HG03039 (cell line): ENCODE results near the gene SFXN3.

Source experiments
- ATAC-seq: cut with Tn5 transposase; IDR thresholded peaks from one replicate; pipeline ENCODE4 v1.9.1; 2021; ENCODE audit warnings: mild to moderate bottlenecking, moderate library complexity; ENCODE audit not compliant: unreplicated experiment

The SFXN3 gene

DNA sequence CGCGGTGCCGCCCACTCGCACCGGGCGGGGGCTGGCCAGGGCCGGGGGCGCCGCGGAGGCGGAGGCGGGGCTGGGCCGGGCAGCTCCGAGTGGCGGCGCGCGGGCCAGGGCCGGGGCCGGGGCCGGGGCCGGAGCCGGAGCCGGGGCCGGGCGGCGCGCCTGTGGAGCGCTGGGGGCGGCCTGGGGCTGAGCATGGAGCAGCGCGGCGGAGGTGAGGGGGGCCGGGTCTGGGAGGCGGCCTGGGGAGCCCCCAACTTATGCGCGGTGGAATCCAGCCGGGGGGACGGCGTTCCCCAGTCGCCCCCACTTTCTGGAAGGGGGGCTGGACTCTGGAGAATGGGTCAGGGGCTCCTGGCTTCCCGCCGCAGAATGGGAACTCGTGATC is 31.3 kb upstream of the SFXN3 start, which contains the start of gene LZTS2:
LZTS2 (plus strand) TSS at position 67 of the 385 bp plus-strand sequence. CDS start 2,731 bp downstream, outside the sequence.
- no peak for ATAC-seq

DNA sequence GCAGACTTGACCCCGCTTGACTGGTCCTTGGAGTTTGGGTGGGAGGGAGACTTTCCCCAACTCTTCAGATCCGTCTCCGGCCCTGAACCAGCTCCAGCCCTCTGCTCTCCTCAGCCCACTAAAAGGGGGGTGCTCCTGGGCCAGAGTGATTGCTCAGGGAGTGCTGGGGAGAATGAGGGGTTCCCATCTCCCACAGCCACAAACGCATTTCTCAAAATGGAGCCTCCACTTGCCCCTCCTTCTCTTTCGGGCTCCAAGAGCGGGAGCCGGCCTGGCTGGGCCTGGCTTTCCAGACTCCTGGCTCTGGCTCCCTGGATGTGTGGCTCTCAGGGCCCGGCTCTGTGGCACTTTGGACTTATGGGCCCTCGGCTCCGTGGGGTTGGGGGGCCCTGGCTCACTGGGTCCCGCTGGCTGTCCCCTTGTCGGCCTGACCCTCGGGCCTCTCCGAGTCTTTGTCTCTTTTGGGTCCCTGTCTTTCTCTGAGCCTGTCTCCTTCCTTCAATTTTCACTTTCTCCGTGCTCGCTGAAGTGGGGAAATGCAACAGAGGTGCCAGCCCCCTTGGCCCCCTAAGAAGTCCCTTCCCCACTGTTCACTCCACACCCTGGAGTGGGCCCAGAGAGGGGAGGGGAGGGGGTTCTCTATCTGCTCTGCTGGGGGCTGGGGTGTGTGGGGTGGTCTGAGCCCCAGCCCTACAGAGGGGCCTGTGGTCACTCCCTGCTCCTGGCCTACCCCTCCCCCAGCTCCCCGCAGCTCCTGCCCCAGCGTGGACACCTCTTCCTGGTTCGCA is 30.7 kb upstream of the SFXN3 start:
- ATAC-seq, result no peak

DNA sequence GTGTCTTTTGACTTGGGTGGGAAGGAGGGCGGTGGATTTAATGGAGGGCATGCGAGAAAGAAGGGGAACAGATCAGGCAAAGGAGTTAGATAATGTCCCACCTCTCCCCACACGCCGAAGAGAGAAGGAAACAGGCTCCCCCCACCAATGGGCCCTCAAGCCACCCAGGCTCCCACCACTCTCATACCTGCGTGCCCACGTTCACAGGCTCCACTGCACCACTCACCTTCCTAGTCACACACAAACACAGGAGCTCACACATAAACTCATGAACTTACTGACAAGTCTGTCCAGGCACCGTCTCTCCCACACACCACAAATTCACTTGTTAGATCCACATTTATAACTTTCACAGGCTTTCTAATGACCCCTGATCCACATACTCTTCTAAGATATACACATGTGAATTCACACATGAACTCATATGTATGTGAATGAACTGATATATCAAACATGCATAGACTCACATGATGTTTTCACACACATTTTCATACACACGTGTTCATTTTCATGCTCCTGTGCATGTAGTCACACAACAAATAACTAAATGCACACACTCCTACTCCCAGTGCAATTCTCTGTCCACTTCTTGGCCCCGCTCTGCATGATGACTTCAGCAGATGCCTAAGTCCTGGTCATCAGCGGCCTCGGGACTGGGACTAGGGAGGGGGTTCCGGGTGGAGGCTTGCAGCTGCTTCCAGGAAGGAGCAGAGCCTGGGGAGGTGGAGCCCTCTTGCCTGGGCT is 29.9 kb upstream of the SFXN3 start:
- no peak for ATAC-seq

DNA sequence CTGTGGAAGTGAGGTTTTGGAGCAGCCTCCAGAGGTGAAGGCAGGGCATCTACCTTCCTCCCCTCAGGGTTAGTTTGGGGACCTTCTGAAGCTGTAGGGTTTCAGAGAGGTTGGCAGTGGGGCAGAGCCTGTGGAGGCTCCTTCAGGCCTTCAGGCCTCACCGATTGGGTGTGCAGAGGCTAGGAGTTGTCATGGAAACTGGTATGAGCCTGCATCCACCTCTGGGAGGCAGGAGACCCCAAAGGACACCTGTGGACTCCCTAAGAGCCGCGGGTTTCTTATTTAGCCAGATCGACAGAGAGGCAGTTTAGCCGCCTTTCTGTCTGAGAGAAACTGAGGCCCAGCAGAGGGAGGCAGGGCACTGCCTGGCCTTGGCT is 29.4 kb upstream of the SFXN3 start:
- ATAC-seq, result no peak

DNA sequence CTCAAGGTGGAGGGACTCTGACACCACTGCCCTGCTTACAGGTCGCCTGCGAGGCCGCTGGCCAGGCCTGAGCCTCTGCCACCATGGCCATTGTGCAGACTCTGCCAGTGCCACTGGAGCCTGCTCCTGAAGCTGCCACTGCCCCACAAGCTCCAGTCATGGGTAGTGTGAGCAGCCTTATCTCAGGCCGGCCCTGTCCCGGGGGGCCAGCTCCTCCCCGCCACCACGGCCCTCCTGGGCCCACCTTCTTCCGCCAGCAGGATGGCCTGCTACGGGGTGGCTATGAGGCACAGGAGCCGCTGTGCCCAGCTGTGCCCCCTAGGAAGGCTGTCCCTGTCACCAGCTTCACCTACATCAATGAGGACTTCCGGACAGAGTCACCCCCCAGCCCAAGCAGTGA is 28.6 kb upstream of the SFXN3 start:
- no peak for ATAC-seq

DNA sequence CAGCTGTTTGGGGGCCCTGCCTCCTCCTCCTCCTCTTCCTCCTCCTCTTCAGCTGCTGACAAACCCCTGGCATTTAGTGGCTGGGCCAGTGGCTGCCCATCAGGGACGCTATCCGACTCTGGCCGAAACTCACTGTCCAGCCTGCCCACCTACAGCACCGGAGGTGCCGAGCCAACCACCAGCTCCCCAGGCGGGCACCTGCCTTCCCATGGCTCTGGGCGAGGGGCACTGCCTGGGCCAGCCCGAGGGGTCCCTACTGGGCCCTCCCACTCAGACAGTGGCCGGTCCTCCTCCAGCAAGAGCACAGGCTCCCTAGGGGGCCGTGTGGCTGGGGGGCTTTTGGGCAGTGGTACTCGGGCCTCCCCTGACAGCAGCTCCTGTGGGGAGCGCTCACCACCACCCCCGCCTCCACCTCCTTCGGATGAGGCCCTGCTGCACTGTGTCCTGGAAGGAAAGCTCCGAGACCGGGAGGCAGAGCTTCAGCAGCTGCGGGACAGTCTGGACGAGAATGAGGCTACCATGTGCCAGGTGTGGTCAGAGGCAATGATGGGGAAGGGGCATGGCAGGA is 27.3 kb upstream of the SFXN3 start:
- ATAC-seq, result no peak

DNA sequence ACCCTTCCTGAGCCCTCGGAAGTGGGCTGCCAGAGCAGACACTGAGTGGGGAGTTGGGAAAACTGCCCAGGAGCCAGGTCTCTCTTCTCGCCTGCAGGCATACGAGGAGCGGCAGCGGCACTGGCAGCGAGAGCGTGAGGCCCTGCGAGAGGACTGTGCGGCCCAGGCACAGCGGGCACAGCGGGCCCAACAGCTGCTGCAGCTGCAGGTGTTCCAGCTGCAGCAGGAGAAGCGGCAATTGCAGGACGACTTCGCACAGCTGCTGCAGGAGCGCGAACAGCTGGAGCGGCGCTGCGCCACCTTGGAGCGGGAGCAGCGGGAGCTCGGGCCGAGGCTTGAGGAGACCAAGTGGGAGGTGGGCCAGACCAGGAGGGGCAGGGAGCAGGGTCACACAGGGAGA is 25.7 kb upstream of the SFXN3 start:
- no peak for ATAC-seq

DNA sequence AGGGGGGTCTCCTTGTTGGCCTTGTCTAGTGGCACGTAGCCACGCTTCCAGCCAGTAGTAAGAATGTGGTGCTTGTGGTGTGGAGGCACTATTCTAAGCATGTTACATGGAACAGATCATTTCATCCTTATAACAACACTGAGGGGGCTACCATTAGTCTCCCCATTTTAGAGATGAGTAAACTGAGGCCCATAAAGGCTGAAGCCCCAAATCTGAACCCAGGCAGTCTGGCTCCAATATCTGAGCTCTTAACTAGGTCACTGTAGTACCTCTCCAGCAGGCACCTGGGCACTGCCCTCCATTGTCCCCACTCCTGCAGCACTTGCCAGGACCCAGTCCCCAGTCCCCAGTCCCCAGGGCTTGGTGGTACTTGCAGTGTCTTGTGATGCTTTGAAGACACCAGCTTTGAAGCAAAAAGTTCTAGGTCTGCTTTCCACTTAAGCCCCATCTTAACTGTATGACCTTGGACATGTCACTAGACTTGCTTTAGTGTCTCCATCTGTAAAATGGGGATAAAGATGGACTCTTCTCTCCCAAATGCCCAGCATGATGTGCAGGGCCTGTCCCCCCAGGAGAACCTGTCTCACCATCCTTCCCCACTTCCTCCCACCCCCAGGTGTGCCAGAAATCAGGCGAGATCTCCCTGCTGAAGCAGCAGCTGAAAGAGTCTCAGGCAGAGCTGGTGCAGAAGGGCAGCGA is 25.0 kb upstream of the SFXN3 start:
- ATAC-seq, result no peak

DNA sequence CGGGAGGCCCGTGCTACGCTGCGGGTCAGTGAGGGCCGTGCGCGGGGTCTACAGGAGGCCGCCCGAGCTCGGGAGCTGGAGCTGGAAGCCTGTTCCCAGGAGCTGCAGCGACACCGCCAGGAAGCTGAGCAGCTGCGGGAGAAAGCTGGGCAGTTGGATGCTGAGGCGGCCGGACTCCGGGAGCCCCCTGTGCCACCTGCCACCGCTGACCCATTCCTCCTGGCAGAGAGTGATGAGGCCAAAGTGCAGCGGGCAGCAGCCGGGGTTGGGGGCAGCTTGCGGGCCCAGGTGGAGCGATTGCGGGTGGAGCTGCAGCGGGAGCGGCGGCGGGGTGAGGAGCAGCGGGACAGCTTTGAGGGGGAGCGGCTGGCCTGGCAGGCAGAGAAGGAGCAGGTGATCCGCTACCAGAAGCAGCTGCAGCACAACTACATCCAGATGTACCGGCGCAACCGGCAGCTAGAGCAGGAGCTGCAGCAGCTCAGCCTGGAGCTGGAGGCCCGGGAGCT is 24.4 kb upstream of the SFXN3 start:
- ATAC-seq, result no peak

DNA sequence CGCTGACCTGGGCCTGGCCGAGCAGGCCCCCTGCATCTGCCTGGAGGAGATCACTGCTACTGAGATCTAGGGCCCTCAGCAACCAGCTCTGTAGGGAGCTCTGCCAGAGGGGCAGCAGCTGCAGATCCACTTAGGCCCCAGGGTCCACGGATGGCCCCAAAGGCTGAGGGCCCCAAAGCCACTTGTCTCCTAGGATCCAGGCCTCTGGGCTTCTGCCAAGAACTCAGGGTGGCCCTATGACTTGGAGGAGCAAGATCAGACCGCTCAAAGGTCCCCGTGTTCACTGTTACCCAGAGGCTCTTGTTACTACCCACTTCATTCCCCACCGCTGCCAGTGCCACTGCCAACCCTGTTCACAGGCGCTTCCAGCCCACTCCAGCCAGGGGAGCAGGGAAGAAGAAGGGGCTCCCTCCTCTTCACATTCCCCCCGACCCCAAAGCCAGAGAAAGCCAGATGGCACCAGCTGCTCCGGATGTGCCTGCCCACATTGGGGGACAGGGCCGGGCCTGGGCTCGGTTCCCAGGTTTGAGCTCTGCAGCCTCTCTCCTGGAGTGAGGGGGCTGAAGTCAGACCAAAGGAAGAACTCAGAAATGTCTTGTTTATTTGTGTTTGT is 23.8 kb upstream of the SFXN3 start:
- no peak for ATAC-seq

DNA sequence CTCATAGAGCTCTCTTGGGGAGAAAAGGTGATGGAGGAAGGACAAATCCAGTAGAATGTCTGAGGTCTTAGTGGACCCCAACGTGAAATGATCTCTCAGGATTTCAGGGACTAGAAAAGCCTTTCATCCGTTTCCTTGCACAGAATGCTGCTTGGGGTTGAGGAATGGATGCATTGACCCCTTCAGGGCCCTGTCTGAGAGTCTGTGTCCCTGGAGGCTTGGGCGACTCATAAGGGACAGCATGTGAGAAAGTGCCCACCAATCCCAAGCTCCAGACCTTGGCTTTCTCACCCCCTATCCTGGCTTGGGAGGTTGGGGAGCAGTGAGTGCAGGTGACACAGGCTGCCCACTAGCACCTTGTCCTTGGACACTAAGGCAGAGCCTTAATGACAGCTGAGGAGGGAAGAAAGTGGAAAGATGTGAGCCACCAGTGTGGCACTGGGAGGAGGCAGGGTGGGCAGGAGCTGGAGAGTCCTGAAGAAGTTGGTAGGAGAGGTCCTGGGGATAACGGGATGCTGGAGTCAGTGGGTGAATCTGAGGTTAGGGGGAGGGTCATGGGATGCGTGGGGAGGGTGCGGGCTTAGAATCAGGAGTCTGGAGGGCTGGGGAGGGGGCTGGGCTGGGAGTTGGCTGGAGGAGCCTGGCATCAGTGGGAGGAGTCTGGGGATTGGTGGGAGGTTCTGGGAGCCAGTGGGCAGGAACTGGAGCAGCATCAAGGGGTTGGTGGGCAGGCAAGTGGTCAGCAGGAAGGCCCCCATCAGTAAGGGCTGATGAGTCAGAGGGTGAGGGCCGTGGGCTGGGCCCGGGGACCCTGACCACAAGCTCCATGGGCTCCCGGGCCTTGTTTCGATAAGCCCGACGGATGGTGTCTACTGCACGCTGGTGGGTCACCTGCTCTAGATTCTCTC is 22.9 kb upstream of the SFXN3 start:
- ATAC-seq, result no peak

DNA sequence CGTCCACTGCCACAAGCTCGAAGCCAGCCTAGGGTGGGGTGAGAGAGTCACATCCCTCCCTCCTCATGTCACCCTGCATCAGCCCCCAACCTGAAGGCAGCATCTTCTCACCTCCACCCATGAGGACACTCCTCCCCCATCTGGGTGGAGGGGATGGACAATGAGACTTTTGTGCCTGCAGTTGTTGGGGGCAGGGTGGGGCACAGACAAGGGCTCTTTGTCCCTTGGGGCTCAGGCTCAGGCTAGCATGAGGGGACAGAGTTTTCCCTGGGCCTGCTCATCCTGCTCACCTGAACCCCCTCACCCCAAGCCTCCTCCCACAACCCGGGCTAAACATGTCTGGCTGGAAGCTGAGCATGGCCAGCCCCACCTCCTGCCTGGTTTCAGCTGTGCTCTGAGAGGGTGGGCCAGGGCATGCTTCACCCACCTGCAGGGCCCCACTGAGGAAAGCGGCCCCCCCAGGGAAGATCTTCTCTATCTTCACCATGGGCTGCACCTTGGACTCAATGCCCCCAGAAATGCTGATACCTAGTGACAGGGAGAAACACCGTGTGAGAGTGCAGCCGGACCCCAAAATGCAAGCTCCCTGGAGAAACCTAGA is 22.1 kb upstream of the SFXN3 start:
- no peak for ATAC-seq

DNA sequence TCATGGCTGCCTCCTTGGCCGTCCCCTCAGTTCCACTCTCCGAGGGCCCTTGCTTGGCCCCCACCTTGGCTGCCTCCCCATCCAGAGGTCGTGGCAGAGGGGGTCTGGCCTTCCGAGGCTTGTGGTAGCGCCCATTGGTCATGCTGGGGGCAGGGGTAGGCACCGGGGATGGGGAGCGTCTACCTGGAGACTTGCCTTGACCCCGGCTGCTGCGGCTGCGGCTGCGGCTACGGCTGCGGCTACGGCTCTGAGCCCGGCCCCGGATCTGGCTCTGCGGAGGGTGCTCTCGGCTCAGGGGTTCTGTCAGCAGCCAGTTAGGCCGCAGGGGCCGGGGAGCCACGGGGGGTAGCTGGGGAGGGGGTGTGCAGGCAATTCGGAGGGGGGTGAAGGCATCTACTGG is 20.7 kb upstream of the SFXN3 start:
- ATAC-seq, result no peak

DNA sequence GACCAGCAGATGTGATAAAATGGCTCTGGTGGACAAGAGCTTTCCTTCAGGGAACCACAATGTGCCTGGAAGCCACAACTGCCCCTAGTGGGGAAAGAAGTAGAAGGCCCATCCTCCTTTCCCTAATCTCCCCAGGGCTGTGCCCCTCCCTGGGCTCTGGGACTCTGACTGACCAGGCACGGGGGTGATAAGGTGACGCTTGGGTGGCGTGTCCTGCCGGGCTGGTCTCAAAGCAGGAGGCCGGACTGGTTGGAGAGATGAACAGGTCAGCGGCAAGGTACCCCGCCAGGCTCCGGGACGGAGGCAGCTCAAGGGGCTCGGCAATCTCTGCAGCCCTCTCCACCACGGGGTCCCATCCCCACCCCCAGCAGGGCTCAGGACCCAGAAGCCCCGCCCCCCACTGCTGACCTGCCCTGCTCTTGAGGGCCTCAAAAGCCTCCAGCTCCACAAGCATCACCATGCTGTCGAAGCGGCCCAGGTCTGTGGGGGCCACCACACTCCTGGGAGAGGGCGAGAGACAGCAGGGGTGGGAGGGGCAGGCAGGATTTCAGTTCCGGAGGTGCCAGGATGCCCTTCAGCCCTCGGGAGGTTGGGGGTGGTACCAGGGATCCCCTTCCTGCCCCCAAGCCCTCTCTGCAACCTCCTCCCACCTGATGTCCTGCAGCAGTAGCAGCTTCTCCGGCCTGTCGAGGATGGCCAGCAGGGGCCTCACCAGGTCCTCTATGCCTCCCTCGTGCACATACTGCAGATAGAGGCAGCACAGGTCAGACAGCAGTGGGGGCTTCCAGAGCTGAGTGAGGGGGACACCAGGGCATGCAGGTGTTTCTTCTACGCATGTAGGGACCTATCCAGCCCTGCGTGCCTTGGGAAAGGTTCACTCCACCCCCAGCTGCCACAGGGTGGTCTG is 19.3 kb upstream of the SFXN3 start:
- ATAC-seq, result no peak

DNA sequence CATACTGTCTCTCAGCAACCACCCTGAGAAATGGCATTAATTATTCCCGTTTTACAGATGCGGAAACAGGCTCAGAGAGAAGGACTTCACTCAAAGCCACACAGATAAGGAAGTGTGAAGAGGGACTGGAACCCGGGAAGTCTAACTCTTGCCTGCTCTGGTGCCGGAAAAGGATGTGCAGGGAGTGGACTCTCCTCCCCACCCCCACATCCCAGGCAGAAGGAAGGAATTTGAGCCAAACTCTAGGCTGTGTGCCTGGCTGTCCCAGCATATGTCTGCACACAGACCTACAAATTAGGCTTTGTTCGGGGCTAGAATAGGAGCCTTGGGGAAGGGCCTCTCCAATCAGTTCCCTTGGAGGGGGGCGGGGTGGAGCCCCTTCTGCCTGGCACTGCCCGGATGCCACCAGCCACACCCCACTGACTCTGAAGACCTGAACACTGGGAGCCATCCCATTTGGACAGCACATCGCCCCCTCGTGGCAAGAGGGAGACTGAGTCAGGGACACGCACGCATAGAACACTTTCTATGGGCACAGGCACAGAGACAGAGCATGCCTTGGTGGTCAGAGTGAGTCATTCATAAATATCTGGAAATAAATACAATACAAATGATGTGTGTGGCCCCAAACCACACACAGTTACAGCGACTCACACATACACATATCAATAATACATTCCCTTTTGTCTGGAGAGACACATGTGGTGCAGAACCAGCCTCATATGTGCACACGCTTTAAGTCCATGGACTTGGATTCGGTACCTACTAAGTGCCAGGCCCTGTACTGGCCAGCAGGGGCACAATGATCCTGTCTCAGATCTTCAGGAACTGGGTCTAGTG is 18.3 kb upstream of the SFXN3 start:
- ATAC-seq, result no peak

DNA sequence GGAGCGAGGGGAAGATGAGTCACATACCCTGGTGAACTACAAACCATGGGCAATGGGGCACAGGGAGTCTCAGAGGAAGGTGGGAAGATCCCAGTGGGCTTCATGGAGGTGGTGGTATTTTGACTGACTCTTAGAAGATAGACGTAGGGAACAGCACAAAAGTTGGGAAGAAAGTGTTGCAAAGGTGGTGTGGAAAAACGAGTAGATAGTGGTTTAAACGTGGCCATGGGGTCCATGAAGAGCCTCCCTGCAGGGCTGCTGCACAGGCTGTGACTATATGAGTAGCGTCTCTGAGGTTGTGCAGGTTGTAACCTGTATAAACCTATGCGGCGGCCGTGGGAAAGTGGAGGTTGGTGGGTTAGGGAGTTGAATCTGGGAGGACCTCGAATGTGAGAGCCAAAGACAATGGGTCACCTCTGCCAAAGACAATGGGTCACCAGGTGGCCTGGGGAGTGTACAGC is 17.6 kb upstream of the SFXN3 start:
- ATAC-seq, result no peak

DNA sequence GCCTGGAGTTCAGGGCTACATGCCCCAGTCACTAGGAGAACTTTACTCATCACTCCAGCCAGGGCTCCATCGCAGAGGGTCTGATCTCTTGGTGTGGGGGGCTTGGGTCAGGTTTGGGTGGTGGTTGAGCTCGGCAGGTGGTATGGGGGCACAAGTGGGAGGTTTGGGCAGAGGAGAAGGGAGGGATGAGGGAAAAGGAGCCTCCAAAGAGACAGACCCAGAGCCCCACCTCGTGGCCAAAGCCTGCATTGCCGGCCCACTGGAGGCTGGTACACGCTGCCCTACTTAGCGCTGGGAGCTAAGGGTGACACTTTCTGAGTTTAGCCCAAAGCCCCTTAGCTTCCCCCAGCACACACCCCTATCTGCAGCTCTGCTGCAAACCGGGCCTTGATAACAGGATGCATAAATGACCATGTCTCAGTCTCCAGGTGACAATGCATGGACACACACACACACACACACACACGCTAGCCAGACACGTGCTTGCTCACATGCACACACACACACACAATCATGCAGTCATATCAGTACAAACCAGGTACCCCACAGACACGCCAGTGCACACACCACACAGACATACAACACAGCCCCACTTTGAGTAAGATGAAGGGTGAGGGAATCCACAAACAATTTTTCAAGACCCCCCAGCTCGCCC is 16.7 kb upstream of the SFXN3 start:
- ATAC-seq, result no peak
